NCI-H345 treated with DMSO at 0.1 percent for 48 hours (cell line): ENCODE measurements around the gene FSD1.
"Not testable (repeated sequence)": the region's sequence is repeated elsewhere in the genome, so short reads cannot be mapped to it uniquely, and the experiment has no call there.

ENCODE experiments used
- DNase-seq: peaks from one replicate; lab custom pipeline; 2025; ENCODE audit not compliant: unreplicated experiment; lab: John Stamatoyannopoulos, UW

The FSD1 gene

DNA sequence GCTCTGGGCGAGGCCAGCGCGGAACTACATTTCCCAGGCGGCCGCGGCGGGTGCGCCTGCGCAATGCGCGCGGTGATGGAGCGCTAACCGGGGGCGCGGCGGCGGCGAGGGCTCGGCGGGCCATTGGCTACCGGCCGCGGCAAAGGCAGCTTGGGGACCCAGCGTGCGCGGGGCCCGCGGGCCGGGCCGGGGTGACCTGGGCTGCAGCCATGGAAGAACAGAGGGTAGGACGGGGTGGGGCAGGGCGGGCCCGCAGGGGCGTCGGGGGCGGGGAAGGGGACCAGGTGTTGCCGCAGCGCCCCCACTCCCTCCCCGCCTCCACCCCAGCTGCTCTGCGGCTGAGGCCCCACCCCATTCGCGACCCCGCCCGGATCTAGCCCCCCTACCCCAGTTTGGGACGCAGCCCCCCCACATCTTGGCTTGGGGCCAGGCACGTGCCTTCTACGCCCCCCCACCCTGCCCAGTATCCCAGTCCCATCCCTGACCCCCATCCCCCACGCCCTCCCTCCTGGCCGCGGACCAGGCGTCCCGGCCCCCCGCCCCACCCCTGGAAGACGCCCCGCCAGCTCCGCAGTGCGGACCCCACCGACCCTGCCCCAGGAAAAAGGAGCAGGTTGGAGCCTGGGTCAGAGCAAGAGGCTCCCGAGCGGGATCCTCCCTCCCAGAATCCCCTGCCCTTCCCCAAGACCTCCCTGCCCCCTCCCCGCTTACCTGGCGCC is at the start of gene FSD1:
Gene FSD1, plus strand, starts transcription at position 61 of the 719 bp plus-strand sequence. Its CDS starts 149 bp downstream, at position 210.
- peak; percentile 52 for DNase-seq

GRCh38 chr19:4256563-4256962 is 47.8 kb upstream of the FSD1 start:
- no peak for DNase-seq

DNA sequence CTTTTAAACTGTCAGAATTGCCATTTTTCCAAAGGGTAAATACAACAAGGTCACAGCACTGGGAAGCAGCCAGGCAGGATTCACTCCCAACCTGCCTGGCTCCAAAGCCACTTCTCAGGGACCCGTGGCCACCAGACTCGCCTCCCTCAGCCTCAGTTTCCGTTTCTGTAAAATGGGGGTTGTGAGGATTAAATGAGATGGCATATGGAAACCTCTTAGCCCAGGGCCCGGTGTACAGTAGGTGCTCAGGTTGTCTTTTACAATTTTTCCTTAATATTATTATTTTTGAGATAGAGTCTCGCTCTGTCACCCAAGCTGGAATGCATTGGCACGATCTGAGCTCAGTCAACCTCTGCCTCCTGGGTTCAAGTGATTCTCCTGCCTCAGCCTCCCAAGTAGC is 47.4 kb upstream of the FSD1 start:
- no peak for DNase-seq

DNA sequence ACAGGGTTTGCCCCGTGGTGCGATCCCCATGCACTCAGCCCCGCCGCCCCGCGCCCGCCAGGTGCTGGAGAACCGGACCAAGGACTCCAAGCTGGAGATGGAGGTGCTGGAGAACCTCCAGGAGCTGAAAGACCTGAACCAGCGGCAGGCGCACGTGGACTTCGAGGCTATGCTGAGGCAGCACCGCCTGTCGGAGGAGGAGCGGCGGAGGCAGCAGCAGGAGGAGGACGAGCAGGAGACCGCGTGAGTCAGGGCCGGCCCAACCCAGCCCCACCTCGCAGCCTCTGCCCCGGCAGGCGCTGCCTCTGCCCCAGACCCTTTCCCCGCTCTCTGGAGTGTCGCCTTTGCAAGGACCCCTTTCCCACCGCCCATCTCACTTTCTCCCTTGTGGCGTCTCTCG is 46.2 kb upstream of the FSD1 start:
- no peak for DNase-seq

GRCh38 chr19:4260613-4261191 is 43.7 kb upstream of the FSD1 start:
- no peak for DNase-seq

DNA sequence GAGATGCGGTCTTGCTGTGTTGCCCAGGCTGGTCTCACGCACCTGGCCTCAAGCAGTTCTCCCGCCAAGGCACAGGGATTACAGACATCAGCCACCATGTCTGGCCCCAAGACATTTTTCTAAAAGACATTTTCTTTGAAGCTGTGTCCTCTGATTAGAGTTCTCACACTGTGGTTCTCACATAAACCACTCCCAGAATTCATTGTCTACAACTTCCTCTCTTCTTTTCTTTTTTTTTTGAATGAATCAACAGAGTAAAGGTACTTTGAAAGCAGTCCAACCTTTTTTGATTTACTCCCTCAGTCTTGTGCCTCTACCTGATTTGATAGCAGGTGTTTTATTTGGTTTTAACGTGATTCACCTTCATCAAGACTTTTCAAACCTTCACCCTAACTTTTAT is 39.6 kb upstream of the FSD1 start:
- DNase-seq: no peak

- no peak for DNase-seq
Observed at GRCh38 chr19:4266253-4267000, 38.0 kb upstream of the FSD1 start.

- no peak for DNase-seq
Observed at GRCh38 chr19:4267101-4267900, 37.1 kb upstream of the FSD1 start.

DNA sequence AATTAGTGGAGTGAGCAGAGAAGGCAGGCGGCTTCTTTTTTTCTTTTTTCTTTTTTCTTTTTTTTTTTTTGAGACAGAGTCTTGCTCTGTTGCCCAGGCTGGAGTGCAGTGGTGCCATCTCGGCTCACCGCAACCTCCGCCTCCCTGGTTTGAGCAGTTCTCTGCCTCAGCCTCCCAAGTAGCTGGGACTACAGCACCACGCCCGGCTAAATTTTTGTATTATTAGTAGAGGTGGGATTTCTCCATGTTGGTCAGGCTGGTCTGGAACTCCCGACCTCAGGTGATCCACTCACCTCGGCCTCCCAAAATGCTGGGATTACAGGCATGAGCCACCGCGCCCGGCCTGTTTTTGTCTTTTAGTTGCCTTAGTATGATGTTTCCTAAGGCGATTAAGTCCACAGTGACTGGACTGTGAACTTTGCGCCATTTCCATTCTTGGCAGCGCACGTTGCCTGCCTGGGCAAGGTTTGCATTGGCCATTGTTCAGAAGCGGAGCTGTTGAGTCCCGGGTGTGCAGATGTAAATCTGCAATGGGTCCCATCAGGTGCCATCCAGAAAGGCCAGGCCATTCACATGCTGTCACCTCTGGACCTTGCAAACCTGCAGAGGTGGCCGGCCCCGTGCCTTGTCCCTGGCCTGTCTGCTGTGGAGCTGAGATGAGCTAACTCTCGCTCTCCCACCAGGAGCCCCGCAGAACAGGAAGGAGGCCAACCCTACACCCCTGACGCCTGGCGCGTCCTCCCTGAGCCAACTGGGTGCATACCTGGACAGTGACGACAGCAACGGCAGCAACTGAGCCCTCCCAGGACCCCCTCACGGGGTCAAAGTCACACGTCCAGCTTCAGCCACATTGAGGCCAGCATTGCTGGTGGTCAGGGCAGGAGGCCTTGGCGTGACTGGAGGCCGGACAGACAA is 36.2 kb upstream of the FSD1 start:
- DNase-seq: no peak

GRCh38 chr19:4268816-4269430 is 35.5 kb upstream of the FSD1 start:
- DNase-seq: no peak

DNA sequence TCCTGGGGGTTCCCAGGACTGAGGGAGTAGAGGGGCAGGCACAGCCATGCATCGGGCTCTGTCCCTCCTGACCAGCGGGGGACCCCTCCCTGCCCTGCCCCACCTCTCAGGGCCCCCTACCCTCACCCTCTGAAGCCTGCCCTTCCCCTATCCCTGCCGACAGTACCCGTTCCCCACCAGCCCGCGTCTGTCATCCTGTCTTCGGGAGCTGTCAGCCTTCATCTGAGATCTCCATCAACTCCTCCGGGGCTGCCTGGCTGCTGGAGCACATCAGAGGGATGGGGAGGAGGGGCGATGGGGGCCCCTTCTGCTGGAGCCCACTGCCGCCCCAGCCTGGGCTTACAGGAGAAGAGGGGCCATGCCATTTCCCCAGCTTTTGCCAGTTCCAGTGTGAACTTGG is 31.5 kb upstream of the FSD1 start:
- DNase-seq: no peak

- not testable (repeated sequence) for DNase-seq
Observed at GRCh38 chr19:4274321-4274686, 30.1 kb upstream of the FSD1 start.

DNA sequence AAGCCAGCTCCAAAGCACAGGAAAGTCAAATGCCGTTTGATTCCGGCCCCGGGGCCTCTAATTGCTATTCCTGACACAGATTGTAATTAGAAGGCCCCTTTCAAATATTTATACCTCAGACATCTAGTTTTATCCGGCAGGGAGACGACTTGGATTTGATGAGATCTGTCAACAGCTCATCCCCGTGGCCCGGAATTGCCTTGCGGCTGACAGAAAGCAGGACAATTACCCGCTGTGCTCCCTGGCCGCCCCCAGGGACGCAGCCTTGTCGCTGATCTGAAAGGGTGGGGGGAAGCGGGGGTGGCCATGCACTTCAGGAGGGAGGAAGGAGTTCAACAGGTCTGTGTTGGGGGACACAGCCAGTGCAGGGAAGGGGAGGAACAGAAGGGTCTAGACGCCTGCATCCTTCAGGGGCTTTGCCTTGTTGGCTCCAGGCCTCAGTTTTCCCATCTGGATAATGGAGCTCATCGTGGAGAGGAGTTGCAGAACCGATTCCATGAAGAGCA is 27.2 kb upstream of the FSD1 start:
- DNase-seq: no peak

- DNase-seq: no peak
Observed at GRCh38 chr19:4278010-4278409, 26.4 kb upstream of the FSD1 start.

DNA sequence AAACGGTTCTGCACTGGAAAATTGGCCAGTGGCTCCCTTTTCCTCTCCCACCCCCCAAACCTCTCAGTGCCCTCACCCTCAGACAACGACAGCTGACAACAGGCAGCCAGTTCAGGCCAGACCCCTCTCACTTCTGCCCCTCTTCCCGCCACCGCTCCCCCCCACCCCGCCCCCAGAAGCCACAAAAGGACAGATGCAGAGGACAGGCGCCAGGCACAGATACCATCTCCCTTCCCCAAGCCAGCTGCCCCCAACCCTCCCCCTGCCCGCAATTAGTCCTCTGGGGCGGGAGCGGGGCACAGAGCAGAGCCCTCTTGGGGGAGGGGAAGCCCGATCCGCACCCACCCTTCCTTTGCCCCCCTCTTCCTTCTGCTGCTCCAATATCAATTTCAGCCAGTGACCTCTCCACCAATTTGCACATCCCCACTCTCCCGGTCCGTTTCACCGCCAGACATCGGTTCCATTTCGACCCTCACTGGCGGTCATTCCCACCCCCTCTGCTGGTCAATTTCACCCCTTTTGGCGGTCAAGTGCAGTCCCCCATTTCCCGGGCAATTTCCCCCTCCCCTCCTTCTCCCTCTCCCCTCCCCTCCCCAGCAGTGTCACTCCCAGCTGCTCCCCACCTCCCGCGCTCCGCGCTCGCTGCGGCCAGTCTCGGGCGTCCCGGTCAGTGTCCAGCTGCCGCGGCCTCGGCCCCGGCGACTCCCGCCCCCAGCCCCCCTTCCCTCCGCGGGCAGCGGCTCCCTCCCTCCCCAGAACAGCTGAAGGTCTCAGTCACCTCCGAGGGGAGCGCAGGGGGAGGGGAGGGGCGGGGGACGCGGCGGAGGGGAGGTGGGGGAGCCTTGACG is 25.8 kb upstream of the FSD1 start, which contains the start of gene SHD:
Gene SHD, plus strand, starts transcription at position 848 of the 848 bp plus-strand sequence. CDS start 798 bp downstream, outside the sequence.
- DNase-seq: no peak

DNA sequence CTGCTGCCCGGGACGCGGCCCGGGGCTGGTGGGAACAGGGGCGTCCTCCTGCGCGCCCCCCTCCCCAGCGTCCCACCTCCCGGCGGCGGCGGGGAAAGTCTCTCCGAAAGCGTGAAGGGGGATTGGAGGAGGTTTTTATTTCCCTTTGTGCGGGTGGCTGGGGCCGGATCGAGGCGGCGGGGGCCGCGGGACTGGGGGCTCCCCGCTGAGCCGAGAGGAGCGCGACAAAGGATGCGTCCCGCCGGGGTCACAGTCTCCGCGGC is 25.2 kb upstream of the FSD1 start:
- no peak for DNase-seq

DNA sequence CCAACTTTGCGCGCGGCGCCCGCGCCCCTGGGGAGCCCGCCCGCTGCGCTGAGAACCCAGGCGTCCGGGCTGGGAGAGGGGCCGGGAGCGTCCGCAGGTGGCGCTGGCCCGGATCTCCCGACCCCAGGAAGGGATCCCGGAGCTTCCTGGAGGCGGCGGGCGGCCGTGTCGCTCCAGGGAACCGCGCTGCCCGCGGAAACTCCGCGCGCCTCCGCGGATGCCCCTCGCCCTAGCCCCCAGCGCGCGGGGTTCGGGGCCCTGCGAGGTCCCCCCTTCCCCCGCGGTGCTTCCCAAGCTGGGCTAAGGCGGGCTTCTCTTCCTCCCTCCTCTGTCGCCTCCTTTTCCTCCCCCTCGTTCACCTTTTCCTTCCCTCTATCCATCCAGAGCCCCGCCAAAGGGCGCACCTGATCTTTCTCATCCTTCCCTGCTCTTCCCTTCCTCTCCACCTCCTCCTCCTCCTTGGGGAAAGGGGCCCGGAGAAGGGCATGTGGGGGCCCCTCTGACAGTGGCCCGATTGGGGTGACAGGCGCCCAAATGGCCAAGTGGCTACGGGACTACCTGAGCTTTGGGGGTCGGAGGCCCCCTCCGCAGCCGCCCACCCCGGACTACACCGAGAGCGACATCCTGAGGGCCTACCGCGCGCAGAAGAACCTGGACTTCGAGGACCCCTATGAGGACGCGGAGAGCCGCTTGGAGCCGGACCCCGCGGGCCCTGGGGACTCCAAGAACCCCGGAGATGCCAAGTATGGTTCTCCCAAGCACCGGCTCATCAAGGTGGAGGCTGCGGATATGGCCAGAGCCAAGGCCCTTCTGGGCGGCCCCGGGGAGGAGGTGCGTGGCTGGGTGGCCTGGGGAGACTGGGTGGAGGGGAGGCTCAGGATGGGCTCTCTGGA is 24.6 kb upstream of the FSD1 start:
- DNase-seq: no peak
